ENCODE results near the gene TNNI2. TPM values are rescaled to one million over a fixed set of nuclear protein-coding genes. Genes with fewer than 3 reads are reported as not detected.

TNNI2 gene
- total RNA-seq, 1 experiment from 2014 or later = 0.46 TPM

DNA sequence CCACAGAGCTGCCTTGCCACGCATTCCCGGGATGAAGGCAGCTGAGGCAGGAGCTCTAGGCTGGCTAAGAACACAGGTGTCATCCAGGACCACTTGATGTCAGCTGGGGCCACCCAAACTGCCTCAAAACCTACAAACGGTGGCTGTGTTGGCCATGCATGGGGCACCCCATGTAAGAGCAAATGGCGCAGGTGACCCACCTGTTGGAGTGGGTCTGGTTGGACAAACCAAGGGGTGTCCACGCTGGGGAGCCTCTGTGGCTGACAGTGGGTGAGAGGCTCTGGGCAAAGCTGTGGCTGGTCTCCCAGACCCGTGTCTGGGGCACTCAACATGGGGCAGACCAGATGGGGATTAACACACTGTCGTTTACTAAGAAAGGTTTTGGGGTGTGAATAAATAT is 23.0 kb upstream of the TNNI2 start:
- CTCF ChIA-PET = interaction anchor here (0.6 kb wide), 1 partner anchor 105 kb away, joined by 3 read pairs; no protein-coding TSS in a partner anchor
- intact Hi-C loops (cut with micrococcal nuclease; ENCODE audit: unreplicated experiment) = no loop called here
- POLR2A ChIA-PET = interaction anchor here (0.8 kb wide), 1 partner anchor 13 kb away, joined by 3 read pairs; no protein-coding TSS in a partner anchor

DNA sequence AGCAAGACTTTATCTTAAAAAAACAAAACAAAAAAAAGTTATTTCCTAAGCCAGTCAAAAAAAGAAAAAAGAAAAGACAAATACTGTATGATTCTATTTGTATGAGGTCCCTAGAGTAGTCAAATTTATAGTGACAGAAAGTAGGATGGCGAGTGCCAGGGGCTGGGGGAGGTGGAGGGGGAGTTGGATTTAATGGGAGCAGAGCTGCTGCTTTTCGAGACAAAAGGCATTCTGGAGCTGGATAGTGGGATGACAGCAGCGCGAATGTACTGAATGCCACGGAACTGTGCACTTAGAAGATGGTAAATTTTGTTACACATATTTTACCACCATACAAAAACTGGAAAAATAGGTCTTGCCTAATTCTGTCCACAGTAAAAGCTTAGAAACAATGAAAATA is 21.8 kb upstream of the TNNI2 start:
- in situ Hi-C loops (cut with HindIII; ENCODE audit: low pct_unique_long_range_greater_than_20kb, low sequenced_read_pairs) = no loop called here
- Histone ChIP-seq H3K27me3 (ENCODE audit: control insufficient read depth, insufficient read depth, low read length) (no peaks in the 10 kb centered on the region), H3K4me3 (ENCODE audit: low read depth in 2 of 2, low read length in 2 of 2) (no peak overlapping the region), H3K4me1 (ENCODE audit: control insufficient read depth, insufficient read depth, low read length) (peaks cover 7% of the 10 kb centered on the region), H3K36me3 (ENCODE audit: control insufficient read depth, insufficient read depth, low read length) (no peaks in the 10 kb centered on the region), H3K9me3 (ENCODE audit: control insufficient read depth, insufficient read depth, low read depth, low read length) (peaks cover 3% of the 10 kb centered on the region; the same call in 1 of the 2 replicates), H3K27ac (ENCODE audit: low read length) (no peak overlapping the region)
- TF ChIP-seq, protein P1, sequence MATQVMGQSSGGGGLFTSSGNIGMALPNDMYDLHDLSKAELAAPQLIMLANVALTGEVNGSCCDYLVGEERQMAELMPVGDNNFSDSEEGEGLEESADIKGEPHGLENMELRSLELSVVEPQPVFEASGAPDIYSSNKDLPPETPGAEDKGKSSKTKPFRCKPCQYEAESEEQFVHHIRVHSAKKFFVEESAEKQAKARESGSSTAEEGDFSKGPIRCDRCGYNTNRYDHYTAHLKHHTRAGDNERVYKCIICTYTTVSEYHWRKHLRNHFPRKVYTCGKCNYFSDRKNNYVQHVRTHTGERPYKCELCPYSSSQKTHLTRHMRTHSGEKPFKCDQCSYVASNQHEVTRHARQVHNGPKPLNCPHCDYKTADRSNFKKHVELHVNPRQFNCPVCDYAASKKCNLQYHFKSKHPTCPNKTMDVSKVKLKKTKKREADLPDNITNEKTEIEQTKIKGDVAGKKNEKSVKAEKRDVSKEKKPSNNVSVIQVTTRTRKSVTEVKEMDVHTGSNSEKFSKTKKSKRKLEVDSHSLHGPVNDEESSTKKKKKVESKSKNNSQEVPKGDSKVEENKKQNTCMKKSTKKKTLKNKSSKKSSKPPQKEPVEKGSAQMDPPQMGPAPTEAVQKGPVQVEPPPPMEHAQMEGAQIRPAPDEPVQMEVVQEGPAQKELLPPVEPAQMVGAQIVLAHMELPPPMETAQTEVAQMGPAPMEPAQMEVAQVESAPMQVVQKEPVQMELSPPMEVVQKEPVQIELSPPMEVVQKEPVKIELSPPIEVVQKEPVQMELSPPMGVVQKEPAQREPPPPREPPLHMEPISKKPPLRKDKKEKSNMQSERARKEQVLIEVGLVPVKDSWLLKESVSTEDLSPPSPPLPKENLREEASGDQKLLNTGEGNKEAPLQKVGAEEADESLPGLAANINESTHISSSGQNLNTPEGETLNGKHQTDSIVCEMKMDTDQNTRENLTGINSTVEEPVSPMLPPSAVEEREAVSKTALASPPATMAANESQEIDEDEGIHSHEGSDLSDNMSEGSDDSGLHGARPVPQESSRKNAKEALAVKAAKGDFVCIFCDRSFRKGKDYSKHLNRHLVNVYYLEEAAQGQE (IDR thresholded peaks at IDR 0.05; ENCODE audit: insufficient read depth in 1 of 2, low read depth in 2 of 2, low read length in 1 of 2) = no peak
- TF ChIP-seq SIN3A (IDR thresholded peaks at IDR 0.05; ENCODE audit: borderline replicate concordance, insufficient read depth, low read depth, low read length) (no peak), TCF7L2 (IDR thresholded peaks at IDR 0.05; ENCODE audit: low read depth, low read length) (no peak), POLR2AphosphoS5 (IDR thresholded peaks at IDR 0.05; ENCODE audit: low read depth, low read length) (no peak)
- TF ChIP-seq, protein P2, sequence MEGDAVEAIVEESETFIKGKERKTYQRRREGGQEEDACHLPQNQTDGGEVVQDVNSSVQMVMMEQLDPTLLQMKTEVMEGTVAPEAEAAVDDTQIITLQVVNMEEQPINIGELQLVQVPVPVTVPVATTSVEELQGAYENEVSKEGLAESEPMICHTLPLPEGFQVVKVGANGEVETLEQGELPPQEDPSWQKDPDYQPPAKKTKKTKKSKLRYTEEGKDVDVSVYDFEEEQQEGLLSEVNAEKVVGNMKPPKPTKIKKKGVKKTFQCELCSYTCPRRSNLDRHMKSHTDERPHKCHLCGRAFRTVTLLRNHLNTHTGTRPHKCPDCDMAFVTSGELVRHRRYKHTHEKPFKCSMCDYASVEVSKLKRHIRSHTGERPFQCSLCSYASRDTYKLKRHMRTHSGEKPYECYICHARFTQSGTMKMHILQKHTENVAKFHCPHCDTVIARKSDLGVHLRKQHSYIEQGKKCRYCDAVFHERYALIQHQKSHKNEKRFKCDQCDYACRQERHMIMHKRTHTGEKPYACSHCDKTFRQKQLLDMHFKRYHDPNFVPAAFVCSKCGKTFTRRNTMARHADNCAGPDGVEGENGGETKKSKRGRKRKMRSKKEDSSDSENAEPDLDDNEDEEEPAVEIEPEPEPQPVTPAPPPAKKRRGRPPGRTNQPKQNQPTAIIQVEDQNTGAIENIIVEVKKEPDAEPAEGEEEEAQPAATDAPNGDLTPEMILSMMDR (IDR thresholded peaks at IDR 0.05) = no peak
- ATAC-seq = no peak
- ChIA-PET CTCF (no interaction called here), POLR2A (no interaction called here)
- BruUV-seq (replicated peaks) = no TSS peak
- no peak for DNase-seq (ENCODE audit: low read depth, low spot score)
- intact Hi-C loops (cut with micrococcal nuclease; ENCODE audit: unreplicated experiment) = no loop called here

More for the DNA sequence above, 23.0 kb upstream of the TNNI2 start:
- TF ChIP-seq TCF7L2 (IDR thresholded peaks at IDR 0.05; ENCODE audit: low read depth, low read length) = no peak
- TF ChIP-seq POLR2AphosphoS5 (IDR thresholded peaks at IDR 0.05; ENCODE audit: low read depth, low read length) = no peak
- TF ChIP-seq, protein P2 (IDR thresholded peaks at IDR 0.05) = no peak
- TF ChIP-seq, protein P1 (IDR thresholded peaks at IDR 0.05; ENCODE audit: insufficient read depth in 1 of 2, low read depth in 2 of 2, low read length in 1 of 2) = no peak
- no peak for TF ChIP-seq SIN3A (IDR thresholded peaks at IDR 0.05; ENCODE audit: borderline replicate concordance, insufficient read depth, low read depth, low read length)
- Histone ChIP-seq H3K9me3 (ENCODE audit: control insufficient read depth, insufficient read depth, low read depth, low read length) (peaks cover 3% of the 10 kb centered on the region; the same call in 1 of the 2 replicates), H3K36me3 (ENCODE audit: control insufficient read depth, insufficient read depth, low read length) (no peaks in the 10 kb centered on the region), H3K27me3 (ENCODE audit: control insufficient read depth, insufficient read depth, low read length) (no peaks in the 10 kb centered on the region), H3K27ac (ENCODE audit: low read length) (no peak overlapping the region), H3K4me1 (ENCODE audit: control insufficient read depth, insufficient read depth, low read length) (peaks cover 7% of the 10 kb centered on the region), H3K4me3 (ENCODE audit: low read depth in 2 of 2, low read length in 2 of 2) (no peak overlapping the region)
- no peak for DNase-seq (ENCODE audit: low read depth, low spot score)
- in situ Hi-C loops (cut with HindIII; ENCODE audit: low pct_unique_long_range_greater_than_20kb, low sequenced_read_pairs) = no loop called here
- ATAC-seq = no peak
- BruUV-seq (replicated peaks) = no TSS peak
